Smooth muscle cell (in vitro differentiated cells): Measurements from ENCODE around the gene SND1. TPM values are rescaled to one million over a fixed set of nuclear protein-coding genes. Genes with fewer than 3 reads are reported as not detected.

Experiments used
- DNase-seq: peaks from one replicate; lab custom pipeline; 2025; ENCODE audit not compliant: unreplicated experiment; lab: John Stamatoyannopoulos, UW
- H2AFZ ChIP-seq: fragments of 200-600 bp; sonication (generic); 2 replicates; pipeline ENCODE4 v1.6.0; 2016; ENCODE audit warnings: antibody characterized with exemption, low read depth, mild to moderate bottlenecking
- H3F3A ChIP-seq: fragments of 200-600 bp; sonication (generic); 2 replicates; pipeline ENCODE4 v1.6.0; 2017; ENCODE audit warnings: antibody characterized with exemption, low read depth
- H3K27ac ChIP-seq: fragments of 200-600 bp; sonication (generic); 2 replicates; pipeline ENCODE4 v1.5.1; 2016; ENCODE audit warnings: low read depth, mild to moderate bottlenecking
- H3K27me3 ChIP-seq: fragments of 200-600 bp; sonication (generic); 2 replicates; pipeline ENCODE4 v1.6.1; 2016; ENCODE audit warnings: low read depth, mild to moderate bottlenecking
- H3K36me3 ChIP-seq: fragments of 200-600 bp; sonication (generic); 2 replicates; pipeline ENCODE4 v1.5.1; 2016; ENCODE audit warnings: low read depth
- H3K4me1 ChIP-seq: fragments of 200-600 bp; sonication (generic); 2 replicates; pipeline ENCODE4 v1.5.1; 2016; ENCODE audit warnings: low read depth
- H3K4me2 ChIP-seq: fragments of 200-600 bp; sonication (generic); 2 replicates; pipeline ENCODE4 v1.6.0; 2016; ENCODE audit warnings: mild to moderate bottlenecking
- H3K4me3 ChIP-seq: fragments of 200-600 bp; sonication (generic); 2 replicates; pipeline ENCODE4 v1.5.1; 2016; ENCODE audit warnings: mild to moderate bottlenecking
- H3K79me2 ChIP-seq: fragments of 200-600 bp; sonication (generic); 2 replicates; pipeline ENCODE4 v1.6.0; 2016; ENCODE audit warnings: low read depth, mild to moderate bottlenecking
- H3K9ac ChIP-seq: fragments of 200-600 bp; sonication (generic); 2 replicates; pipeline ENCODE4 v1.6.0; 2016; ENCODE audit warnings: low read depth
- H3K9me3 ChIP-seq: fragments of 200-600 bp; sonication (generic); replicated peaks from 2 replicates; pipeline ENCODE4 v1.5.1; 2016; ENCODE audit warnings: low read depth
- H4K20me1 ChIP-seq: fragments of 200-600 bp; sonication (generic); 2 replicates; pipeline ENCODE4 v1.6.0; 2016; ENCODE audit warnings: low read depth
- WGBS: methylation state at CpG from one replicate; pipeline ENCODE4 v1.1.7; 2016; ENCODE audit warnings: low lambda C conversion rate; 5-methylcytosine and 5-hydroxymethylcytosine counted together
- polyA plus RNA-seq: library from polyadenylated mRNA; unstranded; fragments of >200 nt; fragmentation: Nextera tagmentation; extraction: Ambion mirVana; gene quantifications from 2 replicates; pipeline ENCODE4 v1.2.1, GENCODE V29; 2016
- total RNA-seq: library from RNA; depleted of rRNA; stranded (reverse); fragments of >200 nt; gene quantifications from 2 replicates; pipeline ENCODE4 v1.2.3, GENCODE V29; 2014
- TF ChIP-seq, protein P1 (sequence below): fragments of 200-600 bp; sonication (generic); IDR thresholded peaks from 2 replicates; pipeline ENCODE4 v1.5.1; 2017; ENCODE audit warnings: borderline replicate concordance, mild to moderate bottlenecking, antibody characterized with exemption; ENCODE audit not compliant: insufficient read depth, poor library complexity, severe bottlenecking

Gene SND1
- total and polyA plus RNA-seq, 2 experiments from 2014 or later: 129 to 136 TPM

DNA sequence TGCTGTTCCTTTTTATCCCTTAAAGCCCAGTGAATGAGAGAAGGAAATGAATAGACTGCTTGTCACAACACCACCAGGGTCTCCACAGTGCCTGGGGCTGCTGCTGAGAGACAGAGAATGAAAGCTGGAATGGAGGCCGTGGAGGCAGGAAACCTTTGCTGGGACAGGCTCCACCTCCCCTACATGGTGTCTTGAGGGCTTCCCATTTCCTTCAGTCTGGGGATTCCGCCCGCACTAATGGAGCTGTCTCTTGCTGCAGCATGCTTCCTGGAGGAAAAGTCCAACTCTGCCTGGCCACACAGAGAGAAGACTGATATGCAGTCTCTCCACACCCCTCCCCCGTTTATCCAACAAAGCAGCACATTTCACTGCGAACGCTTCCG, 324.7 kb downstream of the SND1 start:
- no peak overlapping the region for H3K27ac ChIP-seq
- H3K79me2 ChIP-seq: peaks cover 7% of the 10 kb centered on the region
- no peaks in the 10 kb centered on the region for H3K9me3 ChIP-seq

DNA sequence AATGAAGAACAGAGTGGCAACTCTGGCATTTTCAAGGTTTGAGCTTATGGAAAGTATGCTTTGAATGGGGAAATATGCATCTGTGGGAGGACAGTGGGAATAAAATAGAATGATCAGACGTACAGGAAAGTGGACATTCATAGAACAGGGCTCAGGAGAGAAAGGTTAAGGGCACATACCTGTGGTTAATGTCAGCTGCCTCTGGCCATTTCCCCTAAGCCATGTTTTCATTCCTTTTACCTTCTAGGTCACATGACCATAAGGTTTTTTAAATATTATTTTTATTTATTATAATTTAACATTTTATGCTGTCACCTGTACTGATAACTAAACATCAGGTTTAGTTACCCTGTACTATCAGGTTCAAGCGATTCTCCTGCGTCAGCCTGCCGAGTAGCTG, 326.4 kb downstream of the SND1 start:
- peaks cover 96% of the 10 kb centered on the region for H4K20me1 ChIP-seq
- no peak overlapping the region for H3K27ac ChIP-seq

More for the DNA sequence above, 324.7 kb downstream of the SND1 start:
- peaks cover 89% of the 10 kb centered on the region for H4K20me1 ChIP-seq
- H3K4me3 ChIP-seq: no peak overlapping the region
- peaks cover 31% of the 10 kb centered on the region for H3K4me1 ChIP-seq
- DNase-seq: no peak
- H3K27me3 ChIP-seq: no peaks in the 10 kb centered on the region
- no peaks in the 10 kb centered on the region for H3K36me3 ChIP-seq
- no peak overlapping the region for H2AFZ ChIP-seq
- WGBS: 89% methylated on average over 7 of the region's 7 CpGs
- TF ChIP-seq, protein P1, sequence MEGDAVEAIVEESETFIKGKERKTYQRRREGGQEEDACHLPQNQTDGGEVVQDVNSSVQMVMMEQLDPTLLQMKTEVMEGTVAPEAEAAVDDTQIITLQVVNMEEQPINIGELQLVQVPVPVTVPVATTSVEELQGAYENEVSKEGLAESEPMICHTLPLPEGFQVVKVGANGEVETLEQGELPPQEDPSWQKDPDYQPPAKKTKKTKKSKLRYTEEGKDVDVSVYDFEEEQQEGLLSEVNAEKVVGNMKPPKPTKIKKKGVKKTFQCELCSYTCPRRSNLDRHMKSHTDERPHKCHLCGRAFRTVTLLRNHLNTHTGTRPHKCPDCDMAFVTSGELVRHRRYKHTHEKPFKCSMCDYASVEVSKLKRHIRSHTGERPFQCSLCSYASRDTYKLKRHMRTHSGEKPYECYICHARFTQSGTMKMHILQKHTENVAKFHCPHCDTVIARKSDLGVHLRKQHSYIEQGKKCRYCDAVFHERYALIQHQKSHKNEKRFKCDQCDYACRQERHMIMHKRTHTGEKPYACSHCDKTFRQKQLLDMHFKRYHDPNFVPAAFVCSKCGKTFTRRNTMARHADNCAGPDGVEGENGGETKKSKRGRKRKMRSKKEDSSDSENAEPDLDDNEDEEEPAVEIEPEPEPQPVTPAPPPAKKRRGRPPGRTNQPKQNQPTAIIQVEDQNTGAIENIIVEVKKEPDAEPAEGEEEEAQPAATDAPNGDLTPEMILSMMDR: no peak
- H3K9ac ChIP-seq: no peak overlapping the region
- no peak overlapping the region for H3K4me2 ChIP-seq
- no peaks in the 10 kb centered on the region for H3F3A ChIP-seq

DNA sequence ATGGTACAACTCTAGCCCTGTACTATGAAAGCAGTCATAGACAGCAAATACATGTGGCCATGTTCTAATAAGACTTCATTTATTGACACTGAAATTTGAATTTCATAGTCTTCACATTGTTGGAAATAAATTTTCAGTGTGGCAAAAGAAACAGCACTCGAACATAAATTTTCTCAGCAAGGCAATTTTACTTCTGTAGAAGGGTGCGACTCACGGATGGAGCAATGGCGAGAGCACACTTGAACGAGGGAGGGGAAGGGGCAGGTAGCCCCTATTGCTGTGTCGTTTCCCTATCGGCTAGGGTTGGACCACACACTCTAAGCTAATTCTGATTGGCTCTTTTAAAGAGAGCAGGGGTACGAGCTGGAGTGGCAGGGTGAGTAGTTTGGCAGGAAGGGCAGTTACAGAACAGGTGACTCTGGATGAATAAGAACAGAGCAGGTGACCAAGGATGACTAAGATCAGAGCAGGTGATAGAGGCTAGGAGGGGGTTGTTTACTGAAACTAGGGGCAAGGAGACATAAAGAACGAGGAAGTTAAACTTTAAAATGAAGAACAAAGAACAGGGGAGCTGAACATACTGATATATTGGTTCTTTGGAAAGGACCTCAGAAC, 327.2 kb downstream of the SND1 start:
- Histone ChIP-seq H3K9ac (no peak overlapping the region), H4K20me1 (peaks cover 95% of the 10 kb centered on the region), H3K9me3 (no peaks in the 10 kb centered on the region), H3K79me2 (peaks cover 7% of the 10 kb centered on the region), H3F3A (no peaks in the 10 kb centered on the region), H3K4me1 (peaks cover 33% of the 10 kb centered on the region), H3K36me3 (no peaks in the 10 kb centered on the region), H3K4me3 (no peak overlapping the region), H2AFZ (no peak overlapping the region), H3K27me3 (no peaks in the 10 kb centered on the region), H3K4me2 (no peak overlapping the region), H3K27ac (no peak overlapping the region)
- 82% methylated on average over 9 of the region's 9 CpGs for WGBS
- TF ChIP-seq, protein P1: no peak
- DNase-seq: no peak

More for the DNA sequence above, 326.4 kb downstream of the SND1 start:
- Histone ChIP-seq H3K4me3 (no peak overlapping the region), H3K4me1 (peaks cover 36% of the 10 kb centered on the region), H3F3A (no peaks in the 10 kb centered on the region), H3K27me3 (no peaks in the 10 kb centered on the region), H3K9me3 (no peaks in the 10 kb centered on the region), H3K9ac (no peak overlapping the region), H3K36me3 (no peaks in the 10 kb centered on the region), H3K79me2 (peaks cover 7% of the 10 kb centered on the region), H3K4me2 (no peak overlapping the region), H2AFZ (no peak overlapping the region)
- 92% methylated on average over 4 of the region's 4 CpGs for WGBS
- TF ChIP-seq, protein P1: no peak
- no peak for DNase-seq

DNA sequence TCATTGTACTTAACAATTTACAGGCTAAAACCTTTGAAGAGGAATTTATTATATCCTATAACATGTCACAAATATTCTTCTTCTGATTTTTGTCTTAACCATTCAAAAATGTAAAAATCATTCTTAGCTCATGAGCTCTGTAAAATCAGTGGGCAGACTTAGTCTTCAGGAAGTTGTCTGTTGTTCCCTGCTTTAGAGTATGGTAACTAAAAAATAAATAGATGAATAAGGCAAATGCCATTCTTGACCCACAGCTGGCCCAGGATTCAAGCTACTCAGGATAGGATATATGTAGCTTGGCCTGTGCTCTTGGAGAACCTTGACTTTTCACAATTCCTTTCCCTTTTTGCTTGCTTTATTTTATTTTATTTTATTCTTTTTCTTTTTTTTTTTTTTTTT, 327.7 kb downstream of the SND1 start:
- Histone ChIP-seq H2AFZ (no peak overlapping the region), H3K36me3 (no peaks in the 10 kb centered on the region), H3F3A (no peaks in the 10 kb centered on the region), H3K4me3 (no peak overlapping the region), H3K9me3 (no peaks in the 10 kb centered on the region), H3K27me3 (no peaks in the 10 kb centered on the region), H3K27ac (no peak overlapping the region), H3K4me2 (no peak overlapping the region), H3K9ac (no peak overlapping the region), H3K4me1 (peaks cover 28% of the 10 kb centered on the region), H4K20me1 (peaks cover 95% of the 10 kb centered on the region), H3K79me2 (peaks cover 3% of the 10 kb centered on the region)
- DNase-seq: no peak
- TF ChIP-seq, protein P1: no peak
